ENCODE measurements around the gene TMEM69. TPM values are rescaled to one million over a fixed set of nuclear protein-coding genes. Genes with fewer than 3 reads are reported as not detected.

Gene TMEM69, protein sequence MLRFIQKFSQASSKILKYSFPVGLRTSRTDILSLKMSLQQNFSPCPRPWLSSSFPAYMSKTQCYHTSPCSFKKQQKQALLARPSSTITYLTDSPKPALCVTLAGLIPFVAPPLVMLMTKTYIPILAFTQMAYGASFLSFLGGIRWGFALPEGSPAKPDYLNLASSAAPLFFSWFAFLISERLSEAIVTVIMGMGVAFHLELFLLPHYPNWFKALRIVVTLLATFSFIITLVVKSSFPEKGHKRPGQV
- total RNA-seq (10 to 100 TPM; 17.6 to 19.9 TPM), polyA plus RNA-seq (ENCODE audit: insufficient read length in 6 of 6) (10 to 100 TPM; 40.5 to 57.0 (median 45.4) TPM)
- long read RNA-seq, donor 1, transcript TMEM69-201 (3 exons, 2,439 nt): major isoform, 25 of 26 reads
- long read RNA-seq, donor 1, partial matches to known transcripts: 0 of 26 reads
- long read RNA-seq, donor 1, other reads (novel, unspliced or antisense): 0 of 26 reads
- long read RNA-seq, donor 2, transcript TMEM69-201 (3 exons, 2,439 nt): major isoform, 19 of 31 reads
- long read RNA-seq, donor 2, partial matches to known transcripts: 12 of 31 reads
- long read RNA-seq, donor 2, other reads (novel, unspliced or antisense): 0 of 31 reads
- long read RNA-seq, donor 3, transcript TMEM69-201 (3 exons, 2,439 nt): major isoform, 17 of 18 reads
- long read RNA-seq, donor 3, partial matches to known transcripts: 0 of 18 reads
- long read RNA-seq, donor 3, other reads (novel, unspliced or antisense): 0 of 18 reads
- long read RNA-seq, donor 4, partial matches to known transcripts: 2 of 11 reads
- long read RNA-seq, donor 4, other reads (novel, unspliced or antisense): 2 of 11 reads
- long read RNA-seq, donor 5, transcript TMEM69-201 (3 exons, 2,439 nt): major isoform, 14 of 17 reads
- long read RNA-seq, donor 5, partial matches to known transcripts: 0 of 17 reads
- long read RNA-seq, donor 5, other reads (novel, unspliced or antisense): 0 of 17 reads
- long read RNA-seq, donor 6, transcript TMEM69-201 (3 exons, 2,439 nt): major isoform, 12 of 18 reads
- long read RNA-seq, donor 6, transcript TMEM69-202 (2 exons, 722 nt): minor isoform, 6 of 18 reads
- long read RNA-seq, donor 6, partial matches to known transcripts: 0 of 18 reads
- long read RNA-seq, donor 6, other reads (novel, unspliced or antisense): 0 of 18 reads
- long read RNA-seq, donor 7, transcript TMEM69-201 (3 exons, 2,439 nt): major isoform, 6 of 6 reads
- long read RNA-seq, donor 7, partial matches to known transcripts: 0 of 6 reads
- long read RNA-seq, donor 7, other reads (novel, unspliced or antisense): 0 of 6 reads
- long read RNA-seq, donor 8, transcript TMEM69-201 (3 exons, 2,439 nt): major isoform, 6 of 6 reads
- long read RNA-seq, donor 8, partial matches to known transcripts: 0 of 6 reads
- long read RNA-seq, donor 8, other reads (novel, unspliced or antisense): 0 of 6 reads
- long read RNA-seq, donor 9: 0 reads
- long read RNA-seq, donor 10, partial matches to known transcripts: 0 of 2 reads
- long read RNA-seq, donor 10, other reads (novel, unspliced or antisense): 1 of 2 reads
- long read RNA-seq, donor 11, transcript TMEM69-202 (2 exons, 722 nt): minor isoform, 7 of 23 reads
- long read RNA-seq, donor 11, transcript TMEM69-201 (3 exons, 2,439 nt): major isoform, 16 of 23 reads
- long read RNA-seq, donor 11, partial matches to known transcripts: 0 of 23 reads
- long read RNA-seq, donor 11, other reads (novel, unspliced or antisense): 0 of 23 reads
- long read RNA-seq, donor 12, transcript TMEM69-201 (3 exons, 2,439 nt): major isoform, 8 of 8 reads
- long read RNA-seq, donor 12, partial matches to known transcripts: 0 of 8 reads
- long read RNA-seq, donor 12, other reads (novel, unspliced or antisense): 0 of 8 reads

DNA sequence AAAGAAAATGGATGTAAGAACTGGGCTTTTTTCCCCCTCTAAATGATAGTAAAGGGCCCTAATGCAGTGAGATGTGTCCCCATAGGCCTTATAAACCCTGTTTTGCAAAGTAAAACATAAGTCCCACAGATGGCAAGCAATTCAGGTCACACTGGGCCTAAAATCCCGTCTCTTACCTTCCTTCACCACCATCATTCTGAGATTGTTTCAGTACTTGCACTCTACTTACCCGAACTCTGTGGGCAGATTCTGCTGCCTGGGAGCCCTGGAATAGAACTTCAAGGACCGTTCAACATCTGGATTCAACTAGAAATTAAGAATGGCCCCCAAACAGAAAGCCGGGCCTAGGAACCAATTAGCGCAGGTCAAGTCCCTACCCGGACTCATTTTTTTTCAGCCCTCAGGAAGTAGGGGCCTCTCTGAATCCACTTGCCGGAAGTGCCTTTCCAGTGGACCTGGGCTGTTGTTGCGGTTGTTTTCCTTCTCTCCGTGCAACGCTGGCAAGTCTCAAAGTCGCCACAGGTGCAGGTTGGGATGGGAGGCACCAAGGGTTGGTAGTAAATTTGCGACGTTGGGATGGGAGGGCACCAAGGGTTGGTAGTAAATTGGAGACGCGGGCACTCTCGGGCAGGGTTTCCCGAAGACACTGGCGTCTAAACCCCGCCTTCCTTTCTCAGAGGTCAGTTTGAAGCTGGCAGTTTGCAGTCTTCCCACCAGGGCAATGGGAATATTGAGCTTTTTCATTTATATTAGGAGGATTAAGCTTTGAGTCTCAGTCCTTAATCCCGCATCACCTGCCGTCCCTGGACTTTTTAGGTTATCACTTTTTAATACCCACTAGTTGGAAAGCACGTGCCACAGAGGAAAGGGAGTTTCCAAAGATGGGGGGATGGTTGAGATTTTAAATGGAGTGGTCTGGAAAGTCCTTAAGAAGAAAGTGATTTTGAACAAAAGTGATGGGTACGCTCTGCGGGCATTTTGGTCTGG, at the start of gene TMEM69:
TMEM69 (plus strand) TSS at position 428 of the 987 bp plus-strand sequence. CDS start 2,888 bp downstream, outside the sequence.
- H3K36me3 ChIP-seq: peaks cover 2 to 23% of the 10 kb centered on the region in 2 donors
- H3K27me3 ChIP-seq: no peaks in the 10 kb centered on the region
- intact Hi-C loops (cut with DNase I): no loop called here
- H3K9me3 ChIP-seq: no peaks in the 10 kb centered on the region
- peak within 1 kb of the TSS; percentile 91 to 100 for H3K4me3 ChIP-seq
- peak; percentile 60 for ATAC-seq
- peak in 3 of 4 donors; percentile 70 to 89 (median 87) for DNase-seq
- H3K27ac ChIP-seq: peak within 1 kb of the TSS; percentile 99
- H3K4me1 ChIP-seq: peaks cover 26 to 40% of the 10 kb centered on the region in 2 donors
- TF ChIP-seq, protein P1, sequence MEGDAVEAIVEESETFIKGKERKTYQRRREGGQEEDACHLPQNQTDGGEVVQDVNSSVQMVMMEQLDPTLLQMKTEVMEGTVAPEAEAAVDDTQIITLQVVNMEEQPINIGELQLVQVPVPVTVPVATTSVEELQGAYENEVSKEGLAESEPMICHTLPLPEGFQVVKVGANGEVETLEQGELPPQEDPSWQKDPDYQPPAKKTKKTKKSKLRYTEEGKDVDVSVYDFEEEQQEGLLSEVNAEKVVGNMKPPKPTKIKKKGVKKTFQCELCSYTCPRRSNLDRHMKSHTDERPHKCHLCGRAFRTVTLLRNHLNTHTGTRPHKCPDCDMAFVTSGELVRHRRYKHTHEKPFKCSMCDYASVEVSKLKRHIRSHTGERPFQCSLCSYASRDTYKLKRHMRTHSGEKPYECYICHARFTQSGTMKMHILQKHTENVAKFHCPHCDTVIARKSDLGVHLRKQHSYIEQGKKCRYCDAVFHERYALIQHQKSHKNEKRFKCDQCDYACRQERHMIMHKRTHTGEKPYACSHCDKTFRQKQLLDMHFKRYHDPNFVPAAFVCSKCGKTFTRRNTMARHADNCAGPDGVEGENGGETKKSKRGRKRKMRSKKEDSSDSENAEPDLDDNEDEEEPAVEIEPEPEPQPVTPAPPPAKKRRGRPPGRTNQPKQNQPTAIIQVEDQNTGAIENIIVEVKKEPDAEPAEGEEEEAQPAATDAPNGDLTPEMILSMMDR (IDR thresholded peaks at IDR 0.05): peak in 1 of 2 donors; percentile 44

DNA sequence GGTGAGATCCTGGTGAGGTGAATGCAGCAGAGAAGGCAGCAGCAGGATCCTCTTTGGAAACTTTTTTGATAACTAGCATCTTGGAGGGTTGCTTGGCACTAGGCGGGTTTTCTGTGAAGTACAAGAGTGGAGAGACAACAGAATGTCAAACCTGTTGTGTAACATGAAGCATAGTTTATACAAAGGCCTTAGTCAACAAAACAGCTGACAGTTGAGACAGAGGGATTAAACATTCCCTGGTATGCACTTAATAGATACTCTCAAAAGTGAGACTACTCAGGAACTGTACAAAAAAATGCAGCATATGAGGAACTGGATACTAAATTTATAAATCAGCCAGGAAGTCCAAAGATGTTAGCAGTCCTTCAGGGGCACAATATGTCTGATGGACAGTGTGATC, 47.7 kb upstream of the TMEM69 start:
- Histone ChIP-seq H3K27ac (no peak overlapping the region), H3K4me1 (peaks cover 0 to 7% of the 10 kb centered on the region in 2 donors), H3K9me3 (no peaks in the 10 kb centered on the region), H3K36me3 (peaks cover 0 to 86% of the 10 kb centered on the region in 2 donors), H3K4me3 (no peak overlapping the region), H3K27me3 (no peaks in the 10 kb centered on the region)
- no peak for DNase-seq
- intact Hi-C loops (cut with DNase I): no loop called here
- TF ChIP-seq, protein P1 (IDR thresholded peaks at IDR 0.05): no peak
- peak; percentile 15 for ATAC-seq

DNA sequence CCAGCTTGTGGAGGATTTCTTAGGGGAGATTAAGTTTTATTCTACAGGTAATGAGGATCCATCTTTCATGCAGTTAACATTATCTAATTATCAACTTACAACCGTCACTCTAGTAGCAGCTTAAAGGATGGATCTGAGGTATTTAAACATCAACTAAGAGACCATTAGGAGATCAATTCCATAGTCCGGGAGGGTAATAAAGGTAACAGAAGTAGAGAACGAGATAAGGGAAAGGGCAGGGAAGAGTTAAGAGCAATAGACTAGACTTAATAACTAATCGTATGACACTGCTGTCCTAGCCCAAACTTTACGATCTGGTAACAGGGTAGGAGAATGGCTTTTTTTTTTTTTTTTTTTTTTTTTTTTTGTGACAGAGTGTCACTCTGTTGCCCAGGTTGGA, 44.7 kb upstream of the TMEM69 start:
- Histone ChIP-seq H3K27me3 (no peaks in the 10 kb centered on the region), H3K9me3 (no peaks in the 10 kb centered on the region), H3K4me1 (peaks cover 0 to 20% of the 10 kb centered on the region in 2 donors), H3K36me3 (peaks cover 0 to 67% of the 10 kb centered on the region in 2 donors), H3K4me3 (no peak overlapping the region), H3K27ac (peak overlapping the region in 1 of 2 donors; percentile 48)
- TF ChIP-seq, protein P1 (IDR thresholded peaks at IDR 0.05): no peak
- intact Hi-C loops (cut with DNase I): no loop called here
- ATAC-seq (no peak), DNase-seq (no peak)
